VCaP (cell line): ENCODE measurements around the gene BMPR1B.

Experiments used
- H3K27ac ChIP-seq: fragments of 450-650 bp; 2 replicates; pipeline ENCODE4 v1.5.1; 2017
- TF ChIP-seq, protein P1 (sequence below): fragments of 450-650 bp; conservative IDR thresholded peaks from 2 replicates; pipeline ENCODE4 v1.5.1; 2017; ENCODE audit warnings: mild to moderate bottlenecking, moderate library complexity

The BMPR1B gene

DNA sequence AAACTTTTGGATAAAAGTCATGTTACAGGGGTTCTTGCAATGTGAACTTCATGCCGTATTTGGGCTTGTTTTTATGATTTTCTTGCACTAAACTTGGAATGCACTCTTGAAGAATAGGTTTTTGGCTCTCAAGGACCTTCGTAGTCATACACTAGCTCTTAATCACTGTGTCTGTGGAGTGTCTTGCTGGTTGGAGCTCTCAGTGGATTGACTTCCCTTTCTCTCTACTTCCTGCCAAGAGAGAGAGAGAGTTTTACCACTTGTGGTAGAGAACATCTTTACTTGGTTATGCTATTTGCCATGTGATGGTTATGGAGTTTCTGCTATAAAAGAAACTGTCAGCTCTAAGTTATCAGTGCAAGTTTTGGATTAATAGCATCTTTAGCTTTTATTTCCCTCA is 112.4 kb downstream of the BMPR1B start:
- H3K27ac ChIP-seq = no peak overlapping the region
- TF ChIP-seq, protein P1, sequence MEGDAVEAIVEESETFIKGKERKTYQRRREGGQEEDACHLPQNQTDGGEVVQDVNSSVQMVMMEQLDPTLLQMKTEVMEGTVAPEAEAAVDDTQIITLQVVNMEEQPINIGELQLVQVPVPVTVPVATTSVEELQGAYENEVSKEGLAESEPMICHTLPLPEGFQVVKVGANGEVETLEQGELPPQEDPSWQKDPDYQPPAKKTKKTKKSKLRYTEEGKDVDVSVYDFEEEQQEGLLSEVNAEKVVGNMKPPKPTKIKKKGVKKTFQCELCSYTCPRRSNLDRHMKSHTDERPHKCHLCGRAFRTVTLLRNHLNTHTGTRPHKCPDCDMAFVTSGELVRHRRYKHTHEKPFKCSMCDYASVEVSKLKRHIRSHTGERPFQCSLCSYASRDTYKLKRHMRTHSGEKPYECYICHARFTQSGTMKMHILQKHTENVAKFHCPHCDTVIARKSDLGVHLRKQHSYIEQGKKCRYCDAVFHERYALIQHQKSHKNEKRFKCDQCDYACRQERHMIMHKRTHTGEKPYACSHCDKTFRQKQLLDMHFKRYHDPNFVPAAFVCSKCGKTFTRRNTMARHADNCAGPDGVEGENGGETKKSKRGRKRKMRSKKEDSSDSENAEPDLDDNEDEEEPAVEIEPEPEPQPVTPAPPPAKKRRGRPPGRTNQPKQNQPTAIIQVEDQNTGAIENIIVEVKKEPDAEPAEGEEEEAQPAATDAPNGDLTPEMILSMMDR = no peak

DNA sequence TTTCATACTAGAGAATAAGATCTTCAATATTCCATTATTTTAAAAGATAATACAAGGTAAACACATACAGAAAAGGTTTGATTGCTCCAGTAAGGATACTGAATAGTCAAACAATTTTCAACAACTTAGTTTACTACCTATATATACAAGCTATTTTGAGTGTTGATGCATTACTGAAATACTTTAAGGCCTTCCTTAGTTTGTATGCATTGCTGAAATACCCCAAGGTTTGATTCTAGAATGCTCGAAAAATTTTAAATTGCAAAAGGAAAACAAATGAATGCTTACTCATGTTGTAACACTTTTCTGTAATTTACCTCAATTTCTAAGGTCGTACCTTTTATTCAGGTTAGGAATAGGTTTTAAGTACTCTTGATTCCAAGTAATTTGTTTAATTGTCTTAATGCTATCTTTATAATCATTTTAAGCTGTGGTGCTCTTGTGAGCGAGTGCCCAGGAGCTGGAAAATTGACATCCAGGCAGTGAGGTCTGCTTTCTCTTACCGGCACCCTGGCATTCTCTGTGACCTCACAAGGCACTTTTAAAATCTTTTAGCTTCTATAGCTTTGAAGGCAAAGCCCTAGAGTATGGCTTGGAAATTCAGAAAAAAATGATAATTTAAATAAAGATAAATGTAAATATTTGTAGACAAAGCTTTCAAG is 114.0 kb downstream of the BMPR1B start:
- no peak overlapping the region for H3K27ac ChIP-seq

DNA sequence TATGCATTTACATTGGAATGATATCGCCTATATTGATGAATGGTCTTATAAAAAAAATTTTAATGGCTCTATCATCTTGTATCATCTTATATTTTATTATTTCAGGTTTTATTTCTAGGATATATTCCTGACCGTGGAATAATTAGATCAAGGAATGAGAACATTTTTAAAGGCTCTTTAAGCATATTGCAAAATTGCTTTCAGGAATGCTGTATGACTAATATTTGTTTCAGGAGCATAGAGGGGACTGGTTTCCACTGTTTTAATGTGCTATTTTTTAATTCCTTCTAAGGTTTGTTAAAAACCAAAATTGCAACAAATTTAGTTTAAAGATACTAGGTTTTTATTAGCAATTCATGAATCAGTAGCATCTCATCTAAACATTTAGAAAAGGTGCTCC is 120.2 kb downstream of the BMPR1B start:
- H3K27ac ChIP-seq = no peak overlapping the region
- TF ChIP-seq, protein P1 = no peak

More for the DNA sequence above, 114.0 kb downstream of the BMPR1B start:
- TF ChIP-seq, protein P1 = no peak

DNA sequence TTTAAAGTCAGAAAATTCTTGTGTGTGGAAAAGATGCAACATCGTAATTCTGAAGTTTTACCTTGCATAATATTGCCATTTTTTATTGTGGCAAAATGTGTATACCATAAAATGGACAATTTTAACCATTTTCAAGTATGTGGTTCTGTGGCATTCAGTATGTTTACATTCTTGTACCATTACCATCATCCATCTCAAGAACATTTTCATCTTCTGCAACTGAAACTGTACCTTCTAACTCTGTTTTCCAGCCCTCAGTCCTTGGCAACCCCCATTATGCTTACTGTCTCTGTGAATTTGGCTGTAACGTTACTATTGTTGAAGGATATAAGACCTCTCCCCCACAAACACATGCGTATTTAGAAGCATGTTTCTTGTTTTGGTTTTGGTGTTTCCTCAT is 123.2 kb downstream of the BMPR1B start:
- TF ChIP-seq, protein P1 = no peak
- H3K27ac ChIP-seq = no peak overlapping the region

DNA sequence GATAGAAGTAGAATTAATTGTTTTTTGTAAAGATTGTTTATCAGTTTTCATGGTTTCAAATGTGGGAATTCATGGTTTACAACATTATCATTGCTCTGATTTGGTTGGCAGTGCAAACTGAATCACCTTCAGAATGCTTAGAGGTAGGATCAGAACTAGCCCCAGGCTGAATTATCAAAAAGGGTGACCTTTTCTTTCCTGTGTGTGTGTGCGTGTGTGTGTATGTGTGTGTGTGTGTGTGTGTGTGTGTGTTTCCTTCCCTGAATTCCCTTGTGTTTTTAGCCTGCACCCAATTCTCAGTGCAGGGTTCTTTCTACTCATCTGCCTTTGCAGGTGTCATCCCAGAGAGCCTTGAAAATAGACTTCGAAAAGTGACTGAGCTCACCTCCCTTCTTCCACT is 125.0 kb downstream of the BMPR1B start:
- TF ChIP-seq, protein P1 = no peak
- H3K27ac ChIP-seq = no peak overlapping the region

DNA sequence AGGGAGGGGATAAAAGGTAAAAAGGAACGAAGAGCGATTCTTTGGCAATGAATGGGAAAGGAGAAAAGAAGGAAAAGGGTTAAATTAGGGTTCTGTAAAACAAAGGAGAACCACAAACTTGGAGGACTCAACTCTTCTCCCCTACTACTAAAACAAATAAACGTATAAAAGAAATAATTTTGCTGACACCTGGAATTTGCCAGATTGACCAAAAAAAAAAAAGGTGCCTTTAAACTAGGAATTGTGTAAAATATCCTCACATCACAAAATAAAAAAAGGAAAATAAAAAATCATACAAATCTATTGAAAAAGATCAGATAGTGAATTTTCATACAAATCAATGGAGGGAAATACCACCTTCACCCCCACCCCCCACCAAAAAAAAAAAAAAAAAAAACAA is 129.3 kb downstream of the BMPR1B start:
- TF ChIP-seq, protein P1 = no peak
- no peak overlapping the region for H3K27ac ChIP-seq

- no peak overlapping the region for H3K27ac ChIP-seq
- TF ChIP-seq, protein P1 = no peak
These were observed 131.8 kb downstream of the BMPR1B start for GRCh38 chr4:94889523-94889922.
